CD4-positive, alpha-beta T cell treated with Interleukin-17A for 4 hours (primary cell): ENCODE results near the gene XAGE5.
"Not testable (repeated sequence)": the region's sequence is repeated elsewhere in the genome, so short reads cannot be mapped to it uniquely, and the experiment has no call there.

Source experiments
- DNase-seq: peaks from one replicate; pipeline ENCODE4 v3.0.0-alpha.2; 2020; ENCODE audit warnings: mixed read lengths

Gene XAGE5, protein sequence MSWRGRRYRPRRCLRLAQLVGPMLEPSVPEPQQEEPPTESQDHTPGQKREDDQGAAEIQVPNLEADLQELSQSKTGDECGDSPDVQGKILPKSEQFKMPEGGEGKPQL

DNA sequence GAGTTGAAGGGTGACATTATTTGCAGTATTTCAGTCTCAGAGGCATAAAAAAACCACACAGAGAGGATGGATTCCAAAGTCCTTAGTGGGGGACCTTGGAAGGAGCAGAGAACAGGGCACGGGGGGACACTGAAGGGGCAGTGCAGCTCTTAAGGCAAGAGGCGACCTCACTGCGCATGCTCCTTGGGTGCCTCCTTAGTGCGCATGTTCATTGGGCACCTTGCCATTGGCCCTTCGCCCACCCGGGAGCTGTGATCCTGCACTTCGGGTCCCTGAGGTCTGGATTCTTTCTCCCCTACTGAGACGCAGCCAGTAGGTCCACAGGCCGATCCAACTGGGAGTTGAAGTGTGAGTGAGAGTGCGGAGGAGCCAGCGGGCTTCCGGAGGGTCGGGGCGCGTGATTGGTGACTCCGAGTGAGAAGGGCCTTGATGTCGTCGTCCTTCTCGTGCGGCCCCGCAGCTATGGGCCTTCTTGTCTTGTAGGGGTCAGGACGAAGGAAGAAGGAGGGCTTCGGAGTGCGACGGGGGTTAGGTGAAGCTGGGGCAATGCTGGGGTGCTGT is at the start of gene XAGE5:
Gene XAGE5 (plus strand): TSS at position 223 of the 561 bp plus-strand sequence. CDS start 1,280 bp downstream, outside the sequence.
- DNase-seq: no peak

GRCh38 chrX:52765983-52766382 is 45.1 kb upstream of the XAGE5 start:
- DNase-seq: not testable (repeated sequence)

DNA sequence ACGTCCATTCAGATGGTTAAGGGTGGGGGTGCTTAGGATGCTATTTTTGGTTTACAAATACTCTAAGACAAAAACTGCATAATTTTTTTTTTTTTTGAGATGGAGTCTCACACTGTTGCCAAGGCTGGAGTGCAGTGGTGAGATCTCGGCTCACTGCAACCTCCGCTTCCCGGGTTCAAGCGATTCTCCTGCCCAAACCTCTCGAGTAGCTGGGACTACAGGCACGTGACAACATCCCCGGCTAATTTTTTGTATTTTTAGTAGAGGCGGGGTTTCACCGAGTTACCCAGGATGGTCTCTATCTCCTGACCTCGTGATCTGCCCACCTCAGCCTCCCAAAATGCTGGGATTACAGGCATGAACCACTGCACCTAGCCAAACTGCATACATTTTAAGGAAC is 37.6 kb upstream of the XAGE5 start:
- not testable (repeated sequence) for DNase-seq

DNA sequence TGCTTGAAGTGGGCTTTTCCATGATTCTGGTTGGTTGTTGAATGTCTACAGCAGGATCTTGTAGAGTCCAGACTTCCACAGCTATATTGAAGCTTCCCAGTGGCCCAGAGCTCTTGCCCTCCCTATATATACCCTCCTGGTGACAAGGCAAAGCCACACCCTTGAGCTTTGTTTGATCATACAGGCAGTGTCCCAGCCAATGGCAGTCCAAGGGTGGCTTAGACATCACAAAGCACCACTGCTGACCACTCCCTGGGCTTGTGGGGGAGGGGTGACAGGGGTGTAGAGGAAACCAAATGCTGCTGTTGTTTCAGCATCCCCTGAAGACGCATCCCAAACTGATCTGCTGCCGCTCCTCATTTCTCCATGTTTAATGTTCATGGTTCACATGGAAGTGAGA is 13.8 kb upstream of the XAGE5 start, which contains the start of gene SPANXN5:
Gene SPANXN5 (minus strand): TSS at position 101 of the 400 bp plus-strand sequence. CDS start 79 bp downstream, at position 22.
- DNase-seq: not testable (repeated sequence)

DNA sequence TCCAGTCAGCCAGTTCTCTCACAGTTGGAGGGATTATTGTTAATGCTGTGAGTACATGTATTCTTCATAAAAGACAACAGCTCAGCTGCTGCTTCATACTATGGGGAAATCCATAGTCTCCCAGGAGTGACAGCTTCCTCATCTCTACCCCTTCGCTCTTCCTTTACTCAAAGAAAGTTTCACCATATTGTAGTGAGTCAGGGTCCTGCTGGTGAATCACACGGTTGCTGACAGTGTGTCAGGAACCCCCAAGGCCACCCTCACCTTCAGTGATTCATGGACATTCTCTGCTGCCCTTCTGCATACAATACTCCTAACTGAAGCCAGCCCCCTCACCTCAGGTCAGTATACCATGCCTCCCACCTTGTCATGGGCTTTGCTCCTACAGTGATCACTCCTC is 6.2 kb upstream of the XAGE5 start:
- not testable (repeated sequence) for DNase-seq

- no peak for DNase-seq
Measured at GRCh38 chrX:52819788-52820187, 8.7 kb downstream of the XAGE5 start.

DNA sequence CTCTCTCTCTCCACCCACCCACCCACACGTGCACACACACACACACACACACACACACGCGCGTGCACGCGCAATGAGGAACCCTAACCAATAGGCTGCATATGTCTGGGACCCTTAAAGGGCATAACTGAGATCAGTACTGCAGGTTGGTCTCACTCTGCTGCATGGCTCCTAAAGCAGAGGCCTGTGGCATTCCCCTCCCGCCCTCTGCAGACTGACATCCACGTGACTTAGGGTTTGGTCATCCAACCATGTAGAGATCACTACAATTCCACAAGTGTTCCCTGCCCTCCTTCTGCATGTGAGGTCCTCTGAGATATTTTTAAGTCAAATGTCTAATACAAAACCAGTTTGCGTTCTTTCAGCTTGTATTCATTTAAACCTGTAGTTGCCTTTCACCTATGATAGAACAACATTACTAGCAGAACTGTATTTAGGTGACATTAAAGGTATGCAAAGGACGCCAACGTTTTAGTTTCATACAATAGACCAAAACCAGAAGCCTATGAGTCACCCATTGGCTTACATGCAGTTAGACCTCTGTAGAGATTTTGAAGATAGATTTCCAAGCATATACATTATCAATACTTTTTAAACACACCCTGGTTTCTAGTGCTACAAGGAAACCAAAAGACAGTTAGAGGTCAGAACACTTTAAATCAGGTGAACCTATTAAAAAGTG is 10.1 kb downstream of the XAGE5 start:
- DNase-seq: no peak

GRCh38 chrX:52824608-52825007 is 13.5 kb downstream of the XAGE5 start:
- no peak for DNase-seq

DNA sequence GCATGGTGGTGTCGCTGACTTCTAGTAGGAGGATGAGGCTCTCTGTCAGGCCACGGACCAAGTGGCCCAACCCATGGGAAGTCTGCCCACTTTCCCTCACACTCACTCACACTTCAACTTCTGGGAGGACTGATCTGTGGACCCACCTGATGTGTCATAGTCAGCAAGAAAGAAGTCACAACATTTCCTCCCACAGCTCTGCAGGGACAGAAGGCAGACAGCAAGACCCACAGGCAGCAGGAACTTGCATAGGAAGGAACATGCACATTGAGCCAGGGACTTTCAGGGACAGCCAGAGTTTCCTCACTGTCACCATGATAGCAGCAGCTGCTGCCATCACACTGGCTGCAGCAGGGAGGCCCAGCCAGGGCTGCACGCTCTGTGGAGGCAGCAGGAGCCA is 19.5 kb downstream of the XAGE5 start:
- DNase-seq: no peak

- no peak for DNase-seq
Measured at GRCh38 chrX:52839137-52839536, 28.1 kb downstream of the XAGE5 start.

DNA sequence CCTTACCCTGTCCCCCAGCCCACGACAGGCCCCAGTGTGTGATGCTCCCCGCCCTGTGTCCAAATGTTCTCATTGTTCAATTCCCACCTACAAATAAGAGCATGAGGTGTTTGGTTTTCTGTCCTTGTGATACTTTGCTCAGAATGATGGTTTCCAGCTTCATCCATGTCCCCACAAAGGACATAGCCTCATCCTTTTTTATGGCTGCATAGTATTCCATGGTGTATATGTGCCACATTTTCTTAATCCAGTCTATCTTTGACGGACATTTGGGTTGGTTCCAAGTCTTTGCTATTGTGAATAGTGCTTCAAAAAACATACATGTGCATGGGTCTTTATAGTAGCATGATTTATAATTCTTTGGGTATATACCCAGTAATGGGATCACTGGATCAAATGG is 32.5 kb downstream of the XAGE5 start:
- not testable (repeated sequence) for DNase-seq

DNA sequence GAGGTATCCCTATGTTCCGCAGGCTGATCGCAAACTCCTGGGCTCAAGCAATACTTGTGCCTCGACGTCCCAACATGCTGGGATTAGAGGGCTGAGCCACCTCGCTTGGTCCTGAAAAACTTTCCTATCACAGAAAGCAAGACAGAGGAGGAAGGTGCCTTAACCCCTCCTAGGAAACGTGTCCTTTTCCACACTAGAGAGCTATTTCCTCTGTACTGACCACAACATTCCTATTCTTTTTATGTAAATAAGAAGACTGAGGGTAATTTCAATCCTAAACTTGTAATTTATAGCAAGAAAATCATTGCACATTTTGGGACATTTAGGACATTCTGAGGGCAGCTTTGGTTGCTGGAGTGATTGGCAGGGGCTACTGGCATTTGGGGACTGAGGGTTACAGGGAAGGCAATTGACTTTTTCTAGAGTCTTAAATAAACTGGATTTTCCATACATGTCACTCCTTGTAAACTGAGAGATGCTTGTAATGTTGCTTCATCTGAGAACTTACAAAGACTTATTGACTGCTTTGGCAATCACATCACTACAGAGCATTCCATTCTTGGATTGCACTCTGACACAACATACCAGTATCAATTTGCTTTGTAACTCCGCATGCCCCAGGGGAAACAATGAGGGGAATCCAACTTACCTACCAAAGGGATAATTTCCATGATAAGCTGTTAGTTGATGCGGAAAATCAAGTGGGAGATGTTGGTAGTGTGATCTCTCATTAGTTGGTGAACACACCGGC is 41.2 kb downstream of the XAGE5 start:
- no peak for DNase-seq

GRCh38 chrX:52856991-52857525 is 46.0 kb downstream of the XAGE5 start:
- DNase-seq: not testable (repeated sequence)

GRCh38 chrX:52865343-52865998 is 54.4 kb downstream of the XAGE5 start:
- DNase-seq: no peak
